MM.1S (cell line): Measurements from ENCODE around the gene SLC1A7.

Experiments
- DNase-seq: peaks from one replicate; pipeline ENCODE4 v3.0.0-alpha.2; 2015
- H2AFZ ChIP-seq: fragments of 300-600 bp; sonication (generic); 2 replicates; pipeline ENCODE4 v1.6.0; 2016; ENCODE audit warnings: antibody characterized with exemption, low read length
- H3F3A ChIP-seq: fragments of 300-600 bp; sonication (generic); 2 replicates; pipeline ENCODE4 v1.6.1; 2016; ENCODE audit warnings: mild to moderate bottlenecking, antibody characterized with exemption, low read length, moderate library complexity, mixed read lengths; ENCODE audit not compliant: insufficient read depth
- H3K27ac ChIP-seq: fragments of 300-600 bp; sonication (generic); 2 replicates; pipeline ENCODE4 v1.5.1; 2016; ENCODE audit warnings: mild to moderate bottlenecking, low read length
- H3K27me3 ChIP-seq: fragments of 300-600 bp; sonication (generic); replicated peaks from 2 replicates; pipeline ENCODE4 v1.6.0; 2016; ENCODE audit warnings: low read length; ENCODE audit not compliant: insufficient read depth
- H3K36me3 ChIP-seq: fragments of 300-600 bp; sonication (generic); replicated peaks from 2 replicates; pipeline ENCODE4 v1.6.1; 2016; ENCODE audit warnings: mild to moderate bottlenecking, low read length, mixed read lengths; ENCODE audit not compliant: insufficient read depth
- H3K4me1 ChIP-seq: fragments of 300-600 bp; sonication (generic); 2 replicates; pipeline ENCODE4 v1.6.1; 2016; ENCODE audit warnings: low read length, mixed read lengths
- H3K4me2 ChIP-seq: fragments of 300-600 bp; sonication (generic); 2 replicates; pipeline ENCODE4 v1.6.0; 2016; ENCODE audit warnings: low read depth, low read length
- H3K4me3 ChIP-seq: fragments of 300-600 bp; sonication (generic); 2 replicates; pipeline ENCODE4 v1.5.1; 2016; ENCODE audit warnings: low read length, mixed read lengths
- H3K79me2 ChIP-seq: fragments of 300-600 bp; sonication (generic); 2 replicates; pipeline ENCODE4 v1.6.1; 2016; ENCODE audit warnings: mixed run types, low read length, mixed read lengths
- H3K9ac ChIP-seq: fragments of 300-600 bp; sonication (generic); 2 replicates; pipeline ENCODE4 v1.6.1; 2016; ENCODE audit warnings: low read length, mixed read lengths
- H3K9me2 ChIP-seq: fragments of 300-600 bp; sonication (generic); replicated peaks from 2 replicates; pipeline ENCODE4 v1.6.1; 2016; ENCODE audit warnings: mild to moderate bottlenecking, low read length, mixed read lengths; ENCODE audit not compliant: insufficient read depth
- H3K9me3 ChIP-seq: fragments of 300-600 bp; sonication (generic); replicated peaks from 2 replicates; pipeline ENCODE4 v1.6.1; 2016; ENCODE audit warnings: mild to moderate bottlenecking, low read length, mixed read lengths; ENCODE audit not compliant: insufficient read depth
- H4K20me1 ChIP-seq: fragments of 300-600 bp; sonication (generic); 2 replicates; pipeline ENCODE4 v1.6.1; 2016; ENCODE audit warnings: mild to moderate bottlenecking, low read length, moderate library complexity, mixed read lengths; ENCODE audit not compliant: insufficient read depth
- EZH2 ChIP-seq: fragments of 300-600 bp; sonication (generic); optimal IDR thresholded peaks from 2 replicates; pipeline ENCODE3; 2017; ENCODE audit warnings: low read depth, mild to moderate bottlenecking, antibody characterized with exemption, low read length, mixed read lengths
- EZH2phosphoT487 ChIP-seq: fragments of 300-600 bp; sonication (generic); IDR thresholded peaks from 2 replicates; pipeline ENCODE4 v1.6.1; 2018; ENCODE audit warnings: antibody characterized with exemption, low read length
- TF ChIP-seq, protein P1 (sequence below): fragments of 300-600 bp; sonication (generic); IDR thresholded peaks from 2 replicates; pipeline ENCODE4 v1.5.1; 2016; ENCODE audit warnings: antibody characterized with exemption, low read length, mixed read lengths

Gene SLC1A7

DNA sequence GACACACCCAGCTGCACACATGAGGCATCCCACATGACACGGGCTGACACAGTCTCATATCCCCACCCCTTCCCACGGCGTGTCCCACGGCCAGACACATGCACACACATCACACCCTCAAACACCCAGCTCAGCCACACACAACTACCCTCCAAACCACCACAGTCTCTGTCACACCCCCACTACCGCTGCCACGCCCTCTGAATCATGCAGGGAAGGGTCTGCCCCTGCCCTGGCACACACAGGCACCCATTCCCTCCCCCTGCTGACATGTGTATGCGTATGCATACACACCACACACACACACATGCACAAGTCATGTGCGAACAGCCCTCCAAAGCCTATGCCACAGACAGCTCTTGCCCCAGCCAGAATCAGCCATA is 57.9 kb downstream of the SLC1A7 start:
- no peaks in the 10 kb centered on the region for H3F3A ChIP-seq
- no peak overlapping the region for H3K4me3 ChIP-seq
- H3K9me2 ChIP-seq: no peaks in the 10 kb centered on the region
- no peak for TF ChIP-seq EZH2
- TF ChIP-seq EZH2phosphoT487: no peak
- TF ChIP-seq, protein P1, sequence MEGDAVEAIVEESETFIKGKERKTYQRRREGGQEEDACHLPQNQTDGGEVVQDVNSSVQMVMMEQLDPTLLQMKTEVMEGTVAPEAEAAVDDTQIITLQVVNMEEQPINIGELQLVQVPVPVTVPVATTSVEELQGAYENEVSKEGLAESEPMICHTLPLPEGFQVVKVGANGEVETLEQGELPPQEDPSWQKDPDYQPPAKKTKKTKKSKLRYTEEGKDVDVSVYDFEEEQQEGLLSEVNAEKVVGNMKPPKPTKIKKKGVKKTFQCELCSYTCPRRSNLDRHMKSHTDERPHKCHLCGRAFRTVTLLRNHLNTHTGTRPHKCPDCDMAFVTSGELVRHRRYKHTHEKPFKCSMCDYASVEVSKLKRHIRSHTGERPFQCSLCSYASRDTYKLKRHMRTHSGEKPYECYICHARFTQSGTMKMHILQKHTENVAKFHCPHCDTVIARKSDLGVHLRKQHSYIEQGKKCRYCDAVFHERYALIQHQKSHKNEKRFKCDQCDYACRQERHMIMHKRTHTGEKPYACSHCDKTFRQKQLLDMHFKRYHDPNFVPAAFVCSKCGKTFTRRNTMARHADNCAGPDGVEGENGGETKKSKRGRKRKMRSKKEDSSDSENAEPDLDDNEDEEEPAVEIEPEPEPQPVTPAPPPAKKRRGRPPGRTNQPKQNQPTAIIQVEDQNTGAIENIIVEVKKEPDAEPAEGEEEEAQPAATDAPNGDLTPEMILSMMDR: no peak
- H3K9ac ChIP-seq: no peak overlapping the region
- H3K27ac ChIP-seq: no peak overlapping the region
- H3K4me1 ChIP-seq: no peaks in the 10 kb centered on the region
- no peaks in the 10 kb centered on the region for H3K36me3 ChIP-seq
- no peak for DNase-seq
- H4K20me1 ChIP-seq: no peaks in the 10 kb centered on the region
- H3K9me3 ChIP-seq: no peaks in the 10 kb centered on the region
- no peaks in the 10 kb centered on the region for H3K27me3 ChIP-seq
- no peak overlapping the region for H3K4me2 ChIP-seq
- H2AFZ ChIP-seq: no peak overlapping the region
- no peaks in the 10 kb centered on the region for H3K79me2 ChIP-seq

GRCh38 chr1:53083636-53084588 is 58.5 kb downstream of the SLC1A7 start:
- no peaks in the 10 kb centered on the region for H3K9me3 ChIP-seq
- no peaks in the 10 kb centered on the region for H3F3A ChIP-seq
- no peaks in the 10 kb centered on the region for H3K79me2 ChIP-seq
- no peak overlapping the region for H3K4me3 ChIP-seq
- H3K9me2 ChIP-seq: no peaks in the 10 kb centered on the region
- H3K4me2 ChIP-seq: no peak overlapping the region
- H2AFZ ChIP-seq: no peak overlapping the region
- H4K20me1 ChIP-seq: no peaks in the 10 kb centered on the region
- no peak overlapping the region for H3K9ac ChIP-seq
- H3K4me1 ChIP-seq: no peaks in the 10 kb centered on the region
- TF ChIP-seq, protein P1: no peak
- TF ChIP-seq EZH2phosphoT487 (no peak), EZH2 (no peak)
- no peak overlapping the region for H3K27ac ChIP-seq
- H3K27me3 ChIP-seq: no peaks in the 10 kb centered on the region
- no peak for DNase-seq
- no peaks in the 10 kb centered on the region for H3K36me3 ChIP-seq

- no peaks in the 10 kb centered on the region for H3K36me3 ChIP-seq
- H4K20me1 ChIP-seq: no peaks in the 10 kb centered on the region
- no peak overlapping the region for H2AFZ ChIP-seq
- H3K27me3 ChIP-seq: no peaks in the 10 kb centered on the region
- no peaks in the 10 kb centered on the region for H3K9me3 ChIP-seq
- H3K4me2 ChIP-seq: no peak overlapping the region
- TF ChIP-seq EZH2phosphoT487: no peak
- TF ChIP-seq, protein P1: no peak
- no peak for TF ChIP-seq EZH2
- no peaks in the 10 kb centered on the region for H3K4me1 ChIP-seq
- no peak overlapping the region for H3K9ac ChIP-seq
- no peak overlapping the region for H3K27ac ChIP-seq
- H3K9me2 ChIP-seq: no peaks in the 10 kb centered on the region
- H3K4me3 ChIP-seq: no peak overlapping the region
- H3F3A ChIP-seq: no peaks in the 10 kb centered on the region
- DNase-seq: no peak
- no peaks in the 10 kb centered on the region for H3K79me2 ChIP-seq
Measured at GRCh38 chr1:53082826-53083455, 59.5 kb downstream of the SLC1A7 start.
